ENCODE results near the gene SNTA1.
"Not testable (repeated sequence)": the region's sequence is repeated elsewhere in the genome, so short reads cannot be mapped to it uniquely, and the experiment has no call there.

SNTA1 gene

DNA sequence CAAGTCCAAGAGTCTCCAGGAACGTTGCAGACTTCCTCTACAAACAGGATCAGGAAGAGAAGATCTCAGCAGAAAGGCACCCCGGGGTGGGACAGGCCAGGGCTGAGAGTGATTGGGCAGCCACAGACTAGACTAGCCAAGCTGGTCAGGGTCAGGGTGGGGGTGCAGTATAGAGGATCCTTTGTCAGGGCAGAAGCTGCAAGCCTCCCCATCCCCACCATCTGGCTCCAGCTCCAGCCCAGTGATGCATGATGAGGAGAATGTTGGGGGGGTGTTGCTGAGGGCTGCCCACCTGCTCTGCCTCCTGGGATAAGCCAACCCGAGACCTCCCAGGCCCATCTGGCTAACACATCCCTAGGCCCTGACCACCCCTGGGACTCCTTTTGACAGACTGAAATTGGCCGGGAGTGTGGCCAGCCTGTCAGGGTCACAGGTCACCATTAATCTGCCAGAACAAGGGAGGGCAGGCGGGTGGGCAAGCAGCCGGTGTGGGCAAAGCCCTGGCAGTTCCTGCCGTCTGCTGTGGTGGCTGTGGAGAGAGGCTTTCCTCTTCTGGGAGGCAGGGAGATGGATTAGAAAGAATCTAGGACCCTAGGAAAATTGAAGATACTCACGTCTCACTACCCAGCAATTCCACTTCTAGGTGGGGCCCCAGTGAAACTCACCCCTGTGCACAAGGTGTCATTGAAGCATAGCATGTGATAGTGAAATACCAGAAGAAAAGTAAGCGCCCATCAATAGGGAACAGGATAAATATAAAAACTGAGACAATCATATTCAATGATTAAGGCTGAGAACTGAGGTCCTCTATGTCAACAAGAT, 22.1 kb upstream of the SNTA1 start:
- DNase-seq: no peak

DNA sequence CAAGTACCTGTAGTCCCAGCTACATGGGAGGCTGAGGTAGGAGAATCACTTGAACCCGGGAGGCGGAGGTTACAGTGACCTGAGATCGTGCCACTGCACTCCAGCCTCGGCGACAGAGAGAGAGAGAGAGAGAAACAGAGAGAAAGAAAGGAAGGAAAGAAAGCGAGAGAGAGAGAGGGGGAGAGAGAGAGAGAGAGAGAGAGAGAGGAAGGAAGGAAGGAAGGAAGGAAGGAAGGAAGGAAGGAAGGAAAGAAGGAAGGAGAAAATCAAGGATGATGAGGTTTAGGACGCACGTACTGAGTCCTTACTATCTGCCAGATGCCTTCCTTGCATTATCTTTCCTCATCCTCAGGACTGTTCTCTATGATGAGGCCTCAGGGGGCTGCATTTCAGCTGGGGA, 21.2 kb upstream of the SNTA1 start:
- DNase-seq: not testable (repeated sequence)

DNA sequence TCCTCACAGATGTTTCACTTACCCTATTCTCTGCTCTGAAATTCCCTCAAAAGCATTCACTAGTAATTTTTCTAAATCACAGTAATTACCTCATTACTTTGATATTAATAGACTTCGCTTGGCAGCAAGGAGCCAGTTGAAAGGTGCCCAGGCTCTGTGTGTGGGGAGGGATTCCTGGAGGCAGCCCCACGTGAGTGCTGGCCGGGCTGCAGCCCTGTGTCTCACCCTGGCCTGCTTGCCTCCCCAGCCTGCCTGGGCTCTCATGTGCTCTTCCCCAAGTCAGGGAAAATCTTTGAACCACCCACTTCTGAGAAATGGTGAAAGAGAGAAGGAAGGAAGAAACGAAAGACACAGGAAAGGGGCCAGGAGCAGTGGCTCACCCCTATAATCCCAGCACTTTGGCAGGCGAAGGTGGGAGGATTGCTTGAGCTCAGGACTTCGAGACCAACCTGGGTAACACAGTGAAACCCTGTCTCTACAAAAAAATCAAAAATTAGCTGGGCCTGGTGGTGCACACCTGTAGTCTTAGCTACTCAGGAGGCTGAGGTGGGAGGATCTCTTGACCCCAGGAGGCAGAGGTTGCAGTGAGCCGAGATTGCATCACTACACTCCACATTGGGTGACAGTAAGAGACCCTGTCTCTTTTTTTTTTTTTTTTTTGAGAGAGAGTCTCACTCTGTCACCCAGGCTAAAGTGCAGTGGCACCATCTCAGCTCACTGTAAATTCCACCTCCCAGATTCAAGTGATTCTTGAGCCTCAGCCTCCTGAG, 20.0 kb upstream of the SNTA1 start:
- no peak for DNase-seq

DNA sequence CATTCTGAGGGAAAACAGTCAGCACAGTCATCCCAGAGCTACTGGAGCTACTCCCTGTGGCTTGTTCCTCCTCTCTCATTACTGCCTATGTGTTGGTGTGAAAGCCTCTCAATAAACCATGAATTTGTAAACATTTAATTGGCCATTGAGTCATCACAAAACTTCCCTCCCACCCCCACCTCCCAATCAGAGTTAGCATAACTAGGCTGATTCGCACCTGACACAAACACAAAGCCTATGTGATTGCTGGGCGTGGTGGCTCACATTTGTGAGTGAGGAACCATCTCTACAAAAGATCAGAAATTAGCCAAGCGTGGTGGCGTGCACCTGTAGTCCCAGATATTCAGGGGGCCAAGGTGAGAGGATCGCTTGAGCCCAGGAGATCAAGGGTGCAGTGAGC, 17.1 kb upstream of the SNTA1 start:
- no peak for DNase-seq

DNA sequence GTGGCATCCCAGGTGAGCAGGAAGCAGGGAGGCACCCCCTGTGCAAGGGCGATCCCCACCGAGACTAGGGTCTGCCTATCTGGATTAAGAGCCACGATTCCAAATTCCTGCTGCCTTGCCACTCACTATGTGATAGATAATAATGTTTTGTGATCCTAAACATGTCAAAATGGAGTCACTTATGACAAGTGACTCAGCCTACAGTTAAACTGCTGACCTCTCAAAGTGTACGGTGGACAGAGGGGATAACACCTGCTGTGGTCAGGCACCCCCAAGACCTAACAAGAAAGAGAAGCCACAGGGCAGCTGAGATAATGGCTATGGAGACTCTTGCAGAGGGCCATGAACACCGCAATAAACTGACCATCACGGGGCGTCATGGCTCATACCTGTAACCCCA, 16.0 kb upstream of the SNTA1 start:
- no peak for DNase-seq

DNA sequence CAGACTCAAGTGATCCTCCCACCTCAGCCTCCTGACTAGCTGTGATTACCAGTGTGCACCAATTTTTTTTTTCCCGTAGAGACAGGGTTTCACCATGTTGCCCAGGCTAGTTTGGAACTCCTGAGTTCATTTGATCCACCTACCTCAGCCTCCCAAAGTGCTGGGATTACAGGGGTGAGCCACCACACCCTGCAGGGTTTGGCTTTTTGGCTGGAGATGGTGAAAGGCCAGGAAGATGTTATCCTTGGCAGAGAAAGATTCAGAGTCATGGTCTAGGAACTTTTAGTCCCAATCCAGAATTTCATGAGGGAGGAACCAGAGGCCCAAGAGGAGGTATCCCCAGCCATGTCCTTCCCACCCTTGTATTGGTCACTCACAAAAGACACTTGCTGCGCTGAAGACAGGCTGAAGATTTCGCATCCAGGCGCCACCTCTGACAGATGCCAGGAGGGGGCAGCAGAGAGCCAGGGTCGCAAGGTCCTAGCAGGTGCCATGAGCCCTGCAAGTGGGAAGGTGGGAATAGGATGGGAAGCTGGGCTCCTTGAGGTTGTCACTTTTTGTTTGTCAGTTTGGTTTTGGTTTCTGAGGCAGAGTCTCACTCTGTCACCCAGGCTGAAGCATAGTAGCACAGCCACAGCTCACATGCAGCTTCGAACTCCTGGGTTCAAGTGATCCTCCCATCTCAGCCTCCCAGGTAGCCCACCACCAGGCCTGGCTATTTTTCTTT, 13.5 kb upstream of the SNTA1 start:
- DNase-seq: peak; percentile 53 to 66

DNA sequence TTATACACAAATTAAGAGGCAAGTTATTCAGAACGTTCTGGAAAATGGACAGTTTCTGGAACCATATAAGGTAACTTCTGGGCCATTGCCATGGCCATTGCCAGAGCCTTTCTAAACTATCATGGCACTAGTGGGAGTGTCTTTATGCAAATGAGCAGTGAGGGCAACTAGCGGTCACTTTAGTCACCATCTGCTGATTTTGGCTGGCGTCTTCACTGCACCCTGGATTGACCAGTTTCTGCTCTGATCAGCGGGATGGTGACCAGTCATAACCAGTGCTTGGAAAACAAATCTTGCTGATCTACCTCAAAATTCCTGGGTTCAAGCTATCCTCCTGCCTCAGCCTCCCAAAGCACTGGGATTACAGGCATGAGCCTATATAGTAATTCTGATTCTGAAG, 7.3 kb upstream of the SNTA1 start:
- DNase-seq: peak in 1 of 2 experiments; percentile 38

DNA sequence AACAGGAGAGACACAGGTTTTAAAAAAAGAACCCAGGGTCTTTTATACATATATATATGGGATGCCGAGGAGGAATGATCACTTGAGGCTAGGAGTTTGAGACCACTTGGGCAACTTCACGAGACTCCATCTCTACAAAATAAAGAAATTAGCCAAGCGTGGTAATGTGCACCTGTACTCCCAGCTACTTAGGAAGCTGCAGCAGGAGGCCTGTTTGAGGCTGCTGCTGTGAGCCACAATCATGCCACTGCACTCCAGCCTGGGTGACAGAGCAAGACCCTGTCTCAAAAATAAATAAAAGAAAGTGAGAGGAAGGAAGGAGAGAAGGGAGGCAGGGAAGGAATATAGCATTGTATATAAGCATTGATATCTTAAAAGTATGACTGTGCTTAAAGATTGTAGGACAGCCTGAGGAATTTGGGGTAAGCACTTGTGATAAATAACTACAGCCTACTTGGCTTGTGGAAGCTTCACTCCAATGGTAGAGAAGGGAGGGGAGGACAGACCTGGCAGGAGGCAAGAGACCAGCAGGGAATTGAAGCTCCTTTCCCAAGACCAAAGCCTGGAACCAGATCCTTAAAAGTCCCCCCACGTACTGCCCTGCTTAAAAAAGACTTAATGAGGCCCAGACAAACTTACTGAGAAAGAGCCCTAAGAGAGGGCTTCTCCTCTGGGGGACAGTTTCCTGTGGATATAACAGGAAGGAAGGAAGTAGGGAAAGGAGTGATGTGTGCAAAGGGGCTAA, 2.5 kb upstream of the SNTA1 start:
- no peak for DNase-seq

DNA sequence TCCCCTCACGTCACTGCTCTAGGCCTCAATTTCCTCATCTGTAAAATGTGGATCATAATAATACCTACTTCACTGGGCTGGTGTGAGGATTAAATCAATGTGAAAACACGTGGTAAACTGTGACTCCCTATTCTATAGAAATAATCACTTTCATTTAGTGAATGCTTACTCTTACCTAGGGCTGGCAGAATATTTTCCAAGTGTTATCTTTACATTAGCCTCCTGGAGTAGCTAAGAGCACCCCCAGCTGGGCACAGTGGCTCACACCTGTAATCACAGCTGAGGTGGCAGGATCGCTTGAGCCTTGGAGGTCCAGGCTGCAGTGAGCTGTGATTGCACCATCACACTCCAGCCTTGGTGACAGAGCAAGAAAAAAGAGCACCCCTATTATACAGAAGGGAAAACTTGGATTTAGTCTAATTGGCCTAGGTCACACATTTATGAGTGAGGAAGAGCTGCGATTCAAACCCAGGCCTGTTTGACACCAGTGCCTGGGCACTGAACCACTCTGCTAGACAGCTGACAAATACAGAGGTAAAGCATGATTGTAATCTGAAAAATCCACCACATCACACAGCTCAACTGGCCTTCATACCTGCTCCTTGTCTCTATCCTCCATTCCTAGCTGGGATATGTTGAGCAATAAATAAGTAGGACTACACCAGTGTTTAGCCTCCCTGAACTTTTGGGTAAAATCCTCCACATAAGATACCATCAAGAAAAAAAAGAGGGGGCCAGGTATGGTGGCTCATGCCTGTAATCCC, 1.4 kb upstream of the SNTA1 start:
- DNase-seq: peak in 1 of 2 experiments; percentile 37

DNA sequence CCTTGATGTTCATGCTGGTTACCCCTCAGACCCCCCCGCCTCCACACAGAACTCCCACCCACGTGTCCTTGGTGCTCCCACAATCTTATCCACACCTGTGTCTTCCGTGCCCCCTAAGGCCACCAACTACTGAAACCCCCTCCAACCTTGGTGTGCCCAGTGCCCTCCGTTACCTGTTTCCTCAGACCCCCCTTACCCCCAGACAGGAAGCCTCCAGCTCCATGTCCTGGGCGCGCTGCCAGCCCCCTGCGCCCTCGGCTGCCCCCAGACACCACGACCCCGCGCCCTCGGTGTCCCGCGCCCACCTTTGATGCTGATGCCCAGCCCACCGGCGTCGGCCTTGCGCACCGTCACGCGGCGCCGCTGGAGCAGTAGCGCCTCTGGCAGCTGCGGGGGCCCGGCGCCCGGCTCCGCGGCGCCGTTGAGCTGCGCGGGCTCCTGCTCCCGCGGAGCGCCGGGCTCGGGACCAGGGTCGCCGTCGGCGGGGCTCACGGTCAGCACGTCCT, 504 bp downstream of the SNTA1 start:
- no peak for DNase-seq

DNA sequence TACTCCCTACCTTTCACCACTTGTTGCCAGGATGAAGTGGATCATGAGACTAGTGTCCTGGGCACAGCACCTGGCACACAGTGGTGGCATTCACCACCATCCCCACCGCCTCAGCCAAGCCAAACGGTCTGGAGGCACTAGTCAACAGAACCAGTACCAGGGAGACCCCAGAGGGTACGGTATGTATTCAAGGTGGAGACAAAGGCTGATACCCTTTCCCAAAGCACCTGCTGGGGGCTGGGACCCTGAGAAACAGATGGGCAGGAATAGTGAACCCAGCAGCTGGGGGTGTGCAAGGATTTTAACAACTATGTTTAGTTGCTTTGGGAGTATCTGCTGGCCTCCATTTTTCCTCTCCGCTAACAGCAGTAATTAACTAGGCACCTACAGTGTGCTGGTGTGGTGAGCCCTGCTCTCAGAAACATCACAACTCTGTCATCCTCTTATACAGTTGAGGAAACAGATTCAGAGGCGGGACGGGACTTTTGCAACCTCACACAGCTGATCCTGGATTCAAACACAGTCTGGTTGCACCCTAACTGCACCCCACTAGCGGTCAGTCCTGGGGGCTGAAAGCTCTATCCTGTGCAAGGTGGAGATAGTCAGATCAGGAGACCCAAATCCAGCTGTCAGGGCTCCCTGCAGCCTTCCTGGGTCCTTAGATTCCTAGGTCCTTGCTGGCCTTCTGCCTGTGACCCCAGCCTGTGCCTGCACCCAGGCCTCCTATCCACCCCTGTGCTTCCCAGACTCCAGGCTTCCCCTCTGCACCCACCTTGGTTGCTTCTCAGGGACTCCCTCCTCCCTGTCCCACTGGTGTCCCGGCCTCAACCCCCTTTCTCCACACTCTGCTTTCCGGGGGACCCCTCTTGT, 1.2 kb downstream of the SNTA1 start:
- no peak for DNase-seq

DNA sequence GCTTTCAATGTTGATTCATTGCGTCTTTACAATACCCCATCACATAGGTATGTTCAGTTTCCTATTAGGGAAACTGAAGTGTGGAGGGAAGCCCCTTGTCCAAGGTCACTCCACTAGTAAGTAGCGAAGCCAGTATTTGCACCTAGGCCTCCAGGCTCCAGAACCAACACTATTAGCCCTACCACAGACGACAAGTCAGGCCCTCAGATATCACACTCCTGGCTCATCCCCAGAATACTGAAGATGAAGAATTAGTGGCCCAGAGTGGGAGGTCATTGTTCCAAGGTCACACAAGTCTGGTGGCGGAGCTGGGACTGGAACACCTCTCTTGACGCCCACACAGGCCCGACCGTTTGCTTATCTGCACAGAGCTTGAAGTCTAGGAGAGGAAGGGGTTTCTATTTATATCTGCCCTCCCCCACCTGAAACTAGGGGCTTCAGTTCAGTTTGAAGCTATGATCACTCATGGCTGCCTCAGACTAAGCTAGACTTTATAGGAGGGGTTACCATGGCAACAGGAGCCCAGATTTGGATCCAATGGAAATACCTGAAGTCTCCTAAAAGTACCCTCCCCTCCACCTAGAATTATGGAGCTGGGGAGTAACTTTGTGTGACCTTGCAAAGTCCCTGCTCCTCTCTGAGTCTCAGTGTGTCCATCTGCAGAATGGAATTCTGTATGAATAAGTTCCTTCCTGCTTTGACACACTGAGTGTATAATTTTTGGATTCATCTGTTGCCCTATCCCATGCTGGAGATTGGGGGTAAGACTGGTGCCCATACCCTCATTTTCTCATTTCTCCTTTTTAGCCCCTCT, 2.2 kb downstream of the SNTA1 start:
- no peak for DNase-seq

DNA sequence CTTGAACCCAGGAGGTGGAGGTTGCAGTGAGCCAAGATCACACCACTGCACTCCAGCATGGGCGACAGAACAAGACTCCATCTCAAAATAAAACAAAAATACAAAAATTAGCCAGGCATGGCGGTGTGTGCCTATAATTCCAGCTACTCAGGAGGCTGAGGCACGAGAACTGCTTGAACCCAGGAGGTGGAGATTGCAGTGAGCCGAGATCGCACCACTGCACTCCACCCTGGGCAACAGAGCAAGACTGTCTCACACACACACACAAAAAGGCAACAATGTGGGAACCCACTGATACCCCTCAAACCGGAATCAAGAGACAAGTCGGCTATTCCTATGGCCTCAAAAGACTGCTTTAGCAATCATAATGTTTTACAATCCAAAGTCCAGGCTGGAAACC, 3.0 kb downstream of the SNTA1 start:
- DNase-seq: not testable (repeated sequence)

DNA sequence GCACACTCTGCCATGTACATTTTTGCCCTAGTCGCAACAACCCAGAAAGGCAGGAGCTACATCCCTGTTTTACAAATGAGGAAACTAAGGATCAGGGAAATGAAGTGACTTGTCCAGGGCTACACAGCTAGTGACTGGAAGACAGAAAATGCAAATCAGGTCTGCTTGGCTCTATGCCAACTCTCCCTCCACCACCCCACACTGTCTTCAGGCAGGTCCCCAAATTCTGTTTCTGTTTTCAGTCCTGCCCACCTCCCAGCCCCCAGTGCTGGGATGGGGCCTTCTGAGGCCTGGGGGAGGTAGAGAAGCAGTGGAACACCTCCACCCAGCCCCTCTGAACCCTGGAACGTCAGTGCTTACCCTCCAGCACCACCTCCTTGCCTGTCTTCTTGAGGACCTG, 5.1 kb downstream of the SNTA1 start:
- no peak for DNase-seq

DNA sequence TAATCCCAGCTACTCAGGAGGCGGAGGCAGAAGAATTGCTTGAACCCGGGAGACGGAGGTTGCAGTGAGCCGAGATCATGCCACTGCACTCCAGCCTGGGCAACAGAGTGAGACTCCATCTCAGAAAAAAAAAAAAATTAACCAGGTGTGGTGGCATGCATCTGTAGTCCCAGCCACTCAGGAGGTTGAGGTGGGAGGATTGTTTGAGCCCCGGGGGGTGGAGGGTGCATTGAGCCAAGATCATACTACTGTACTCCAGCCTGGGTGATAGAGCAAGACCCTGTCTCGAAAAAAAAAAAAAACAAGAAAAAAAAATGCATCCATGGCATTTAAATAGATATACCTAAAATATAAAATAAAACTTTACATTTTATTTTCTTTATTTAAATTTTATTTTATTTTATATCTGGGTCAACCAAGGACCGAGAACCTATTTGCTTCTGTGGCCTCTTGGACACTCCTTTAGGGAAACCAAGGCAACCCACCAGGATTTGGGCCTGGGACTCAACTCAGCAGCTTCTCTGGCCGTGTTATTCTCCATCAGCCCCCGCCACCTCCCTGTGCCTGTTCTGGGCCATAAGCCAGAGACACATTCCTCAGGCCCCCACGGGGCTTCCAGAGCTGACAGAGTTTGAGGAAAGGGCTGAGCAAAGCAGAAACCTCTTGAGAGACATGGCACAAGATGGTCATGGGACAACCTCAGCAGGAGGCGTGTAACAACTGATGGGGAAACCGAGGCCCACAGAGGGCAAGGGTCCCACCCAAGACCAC, 6.2 kb downstream of the SNTA1 start:
- no peak for DNase-seq

DNA sequence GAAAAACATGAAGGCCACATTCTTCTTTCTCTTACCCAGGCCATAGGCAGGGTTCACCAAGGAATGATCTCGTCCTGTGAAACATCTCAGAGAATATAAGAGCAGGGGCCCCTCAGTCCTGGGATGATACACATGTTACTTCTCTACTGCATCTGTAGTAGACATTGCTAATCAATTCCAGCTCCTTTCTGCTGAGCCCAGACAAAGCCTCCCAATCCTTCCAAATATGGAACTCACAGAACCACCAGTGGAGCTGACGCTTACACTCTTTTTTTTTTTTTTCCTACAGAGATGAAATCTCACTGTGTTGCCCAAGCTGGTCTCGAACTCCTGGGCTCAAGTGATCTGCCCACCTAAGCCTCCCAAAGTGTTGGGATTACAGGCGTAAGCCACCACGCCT, 9.1 kb downstream of the SNTA1 start:
- DNase-seq: no peak

DNA sequence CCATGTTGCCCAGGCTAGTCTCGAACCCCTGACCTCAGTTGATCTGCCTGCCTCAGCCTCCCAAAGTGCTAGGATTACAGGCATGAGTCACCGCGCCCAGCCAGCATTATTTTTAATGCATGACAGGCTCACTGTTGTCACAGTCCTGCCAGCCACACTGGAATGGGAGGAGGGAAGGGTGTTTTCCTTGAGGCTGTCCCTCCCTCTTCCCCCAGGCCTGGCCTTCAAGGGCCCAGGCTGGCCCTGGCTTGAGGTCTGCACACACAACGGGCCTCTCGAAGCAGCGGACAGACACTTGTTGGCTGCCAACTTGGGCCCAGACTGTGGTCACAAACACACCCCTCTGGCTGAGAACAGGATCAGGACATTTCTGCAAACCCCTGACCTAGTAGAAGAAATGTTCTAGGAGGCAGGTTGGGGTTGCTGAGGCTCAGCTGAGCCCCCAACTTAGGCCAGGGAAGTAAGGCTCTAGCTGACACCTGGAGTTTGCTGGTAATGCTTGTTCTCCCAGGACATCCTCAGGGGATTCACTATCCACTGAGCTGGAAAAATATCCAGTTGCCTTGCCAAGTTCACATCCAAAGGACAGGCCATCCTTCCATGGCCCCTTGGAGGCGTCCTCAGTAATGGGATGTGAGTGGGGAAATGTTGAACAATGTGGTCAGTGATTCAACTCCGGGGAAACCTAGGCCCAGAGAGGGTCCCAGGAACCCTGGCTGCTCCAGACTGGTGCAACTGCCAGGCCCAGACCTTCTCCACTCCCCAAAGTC, 9.9 kb downstream of the SNTA1 start:
- no peak for DNase-seq

DNA sequence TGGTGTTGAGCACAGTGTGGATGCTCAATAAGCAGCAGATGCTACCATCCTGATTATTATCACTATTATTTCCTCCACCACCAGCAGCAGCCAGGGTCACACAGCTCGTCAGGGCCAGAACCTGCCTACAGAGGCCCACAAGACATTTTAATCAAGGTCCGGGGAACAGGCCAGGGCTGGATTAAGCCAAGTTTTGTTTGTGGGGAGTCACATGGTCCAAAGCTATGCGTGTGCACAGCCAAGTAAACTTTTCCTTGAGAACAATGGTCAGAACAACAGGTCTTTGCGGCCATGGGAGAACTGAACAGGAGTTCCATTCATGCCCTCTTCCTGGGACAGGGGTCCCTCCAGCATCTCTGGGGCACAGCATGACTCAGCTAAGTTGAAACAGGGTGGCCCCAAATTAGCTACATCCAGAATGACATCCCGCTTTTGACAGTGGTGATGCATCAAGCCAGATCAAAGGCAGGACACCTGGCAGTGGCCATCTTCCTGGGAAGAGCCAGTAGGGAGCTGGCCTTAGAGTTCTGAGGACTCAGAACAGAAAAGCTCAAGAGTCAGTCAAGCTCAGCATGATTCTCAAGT, 11.7 kb downstream of the SNTA1 start:
- DNase-seq: no peak
